Upper lobe of left lung (tissue), 6 donors: ENCODE measurements around the gene HNF4A. TPM values are rescaled to one million over a fixed set of nuclear protein-coding genes. Genes with fewer than 3 reads are reported as not detected.

Source experiments
- ATAC-seq, 2 donors: fragments of 200-7000 bp; cut with Tn5 transposase; one replicate each; pipeline ENCODE4 v1.9.1; 2022; ENCODE audit warnings: mild to moderate bottlenecking in 2 of 2, moderate library complexity in 2 of 2; ENCODE audit not compliant: low FRiP score in 2 of 2
- DNase-seq, 2 donors: peaks; one replicate each; pipeline ENCODE4 v3.0.0-alpha.2; 2019 to 2020
- H3K27ac ChIP-seq, 4 donors: fragments of 200-600 bp; sonication (generic); one replicate each; pipeline ENCODE4 v1.5.1; 2016 to 2019
- H3K27me3 ChIP-seq, 4 donors: fragments of 200-600 bp; sonication (generic); one replicate each; pipeline ENCODE4 v1.5.1; 2017 to 2019
- H3K36me3 ChIP-seq, 4 donors: fragments of 200-600 bp; sonication (generic); one replicate each; pipeline ENCODE4 v1.5.1; 2016 to 2019
- H3K4me1 ChIP-seq, 4 donors: fragments of 200-600 bp; sonication (generic); one replicate each; pipeline ENCODE4 v1.5.1; 2018 to 2019
- H3K4me3 ChIP-seq, 4 donors: fragments of 200-600 bp; sonication (generic); one replicate each; pipeline ENCODE4 v1.5.1; 2017 to 2019; ENCODE audit warnings: mild to moderate bottlenecking in 2 of 4, moderate library complexity in 1 of 4
- H3K9me3 ChIP-seq, 4 donors: fragments of 200-600 bp; sonication (generic); one replicate each; pipeline ENCODE4 v1.5.1; 2018 to 2019
- CTCF ChIP-seq, 6 experiments: fragments of 450-650 bp in 4 of 6; fragments of 200-600 bp in 2 of 6; sonication (generic) in 2 of 6; IDR thresholded peaks; one replicate each; pipeline ENCODE4 v1.5.1; 2016 to 2019; ENCODE audit warnings: antibody characterized with exemption in 6 of 6
- EP300 ChIP-seq, 4 donors: sonication (generic); formaldehyde crosslinking; IDR thresholded peaks; one replicate each; pipeline ENCODE4 v1.5.1; 2017; ENCODE audit warnings: antibody characterized with exemption in 4 of 4, control low read depth in 2 of 4
- POLR2A ChIP-seq, 4 donors: fragments of 450-650 bp; IDR thresholded peaks; one replicate each; pipeline ENCODE4 v1.5.1; 2016 to 2017; ENCODE audit warnings: antibody characterized with exemption in 4 of 4, mild to moderate bottlenecking in 2 of 4
- POLR2AphosphoS5 ChIP-seq, 2 donors: sonication (generic); formaldehyde crosslinking; IDR thresholded peaks; one replicate each; pipeline ENCODE4 v1.5.1; 2017; ENCODE audit warnings: antibody characterized with exemption in 2 of 2
- WGBS, 2 donors: methylation state at CpG; one replicate each; pipeline ENCODE4 v1.1.5; 2017 to 2018; 5-methylcytosine and 5-hydroxymethylcytosine counted together
- total RNA-seq, 6 donors: library from RNA; depleted of rRNA in 4 of 6; stranded (reverse); fragments of >200 nt in 4 of 6; gene quantifications; one replicate each; pipeline versions ENCODE4 v1.1.0 to v1.2.1, GENCODE V29; 2016 to 2021
- donor health status: DM: no; HTN: no; CAD: no; lungs with moderate emphysema.
- donor health status: DM: no; HTN: yes; CAD: no; lungs with severe emphysema.

The HNF4A gene
- total RNA-seq, result under 1 TPM in 4 of 6 donors, not detected in 2; under 0.01 to 0.74 (median 0.45) TPM

GRCh38 chr20:44355498-44356352 is at the start of gene HNF4A:
HNF4A (plus strand) TSS chr20:44355699; CDS start chr20:44355805, 106 bp downstream.
- TF ChIP-seq CTCF (IDR thresholded peaks at IDR 0.05) (no peak), EP300 (IDR thresholded peaks at IDR 0.05) (no peak), POLR2AphosphoS5 (IDR thresholded peaks at IDR 0.05) (no peak), POLR2A (IDR thresholded peaks at IDR 0.05) (no peak)
- no peaks in the 10 kb centered on the region for H3K36me3 ChIP-seq
- H3K27ac ChIP-seq, result no peak within 1 kb of the TSS
- H3K4me3 ChIP-seq, result peak within 1 kb of the TSS in 1 of 4 donors; percentile 6
- peaks cover 0 to 6% (median 0%) of the 10 kb centered on the region in 4 donors for H3K4me1 ChIP-seq
- no peaks in the 10 kb centered on the region for H3K9me3 ChIP-seq
- WGBS, 2 donors, result 68 to 73% methylated on average over 17 to 40 of the region's 40 CpGs
- no peak for ATAC-seq
- no peaks in the 10 kb centered on the region for H3K27me3 ChIP-seq
- peak in 1 of 2 donors; percentile 66 for DNase-seq

DNA sequence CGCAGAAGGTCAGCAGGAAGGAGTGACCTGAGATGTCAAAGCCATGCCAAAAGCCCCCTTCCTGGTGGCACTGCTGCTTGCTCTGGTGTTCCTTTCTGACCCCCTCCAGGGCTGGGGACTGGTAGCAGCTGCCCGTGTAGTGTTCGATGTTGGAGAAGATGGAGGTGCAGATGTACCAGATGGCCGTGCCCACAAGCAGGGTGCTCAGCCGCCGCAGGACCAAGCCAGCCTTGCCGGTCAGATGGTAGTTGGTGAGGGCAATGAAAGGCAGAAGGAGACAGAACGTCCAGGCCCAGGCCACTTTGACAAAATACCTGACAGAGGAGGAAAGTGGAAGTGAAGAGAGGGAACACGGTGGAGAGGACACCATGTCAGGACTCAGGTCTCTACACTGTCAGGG is 48.6 kb upstream of the HNF4A start:
- peak in 1 of 2 donors; percentile 52 for DNase-seq
- no peak for ATAC-seq
- H3K4me3 ChIP-seq, result no peak overlapping the region

DNA sequence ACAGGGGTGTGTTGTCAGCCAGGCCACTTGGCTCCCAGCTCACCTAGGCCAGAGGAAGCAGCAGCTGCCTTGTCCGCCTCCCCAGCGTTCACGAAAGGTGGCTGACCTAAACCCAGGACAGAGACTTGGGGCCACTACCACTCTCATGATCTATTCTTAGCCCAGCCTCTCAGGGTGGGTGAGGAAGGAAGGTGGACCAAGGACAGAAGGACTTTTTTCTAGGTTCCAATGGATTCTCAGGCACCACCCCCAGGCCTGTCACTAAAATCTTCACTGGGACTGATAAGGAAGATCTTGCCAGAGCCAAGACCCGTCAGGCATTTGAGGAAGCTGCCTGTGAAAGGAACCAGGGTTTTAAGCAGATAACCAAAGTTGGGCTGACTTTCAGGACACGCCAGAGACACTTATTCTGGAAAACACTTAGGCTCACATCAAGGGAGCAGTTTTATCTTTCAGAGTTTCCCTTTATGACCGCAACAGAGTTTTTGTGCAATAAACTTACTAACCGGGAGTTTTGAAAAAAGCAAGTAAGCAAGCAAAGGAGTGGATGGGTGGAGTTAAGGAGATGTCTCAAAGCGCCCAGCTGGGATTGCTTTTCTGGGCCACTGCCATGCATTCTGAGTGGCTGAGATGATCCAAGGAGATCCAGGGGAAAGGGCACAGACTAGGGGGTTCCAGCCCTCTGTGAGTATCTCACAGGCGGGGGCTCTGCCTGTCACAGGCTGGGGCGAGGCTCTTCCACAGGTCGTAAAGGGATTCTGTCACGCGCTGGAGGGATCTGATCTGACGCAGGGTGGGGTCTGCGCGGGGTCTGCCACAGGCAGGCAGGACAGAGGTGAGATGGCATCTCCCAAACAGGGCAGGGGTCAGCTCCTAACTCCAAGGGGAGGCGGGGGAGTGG is 45.5 kb upstream of the HNF4A start:
- peak; percentile 15 to 63 for ATAC-seq
- Histone ChIP-seq H3K4me1 (peaks cover 14 to 24% (median 17%) of the 10 kb centered on the region in 4 donors), H3K27me3 (no peaks in the 10 kb centered on the region), H3K4me3 (peak overlapping the region; percentile 81 to 96 (median 90)), H3K27ac (peak overlapping the region; percentile 62 to 87 (median 79)), H3K36me3 (peaks cover 0 to 9% (median 0%) of the 10 kb centered on the region in 4 donors), H3K9me3 (no peaks in the 10 kb centered on the region)
- TF ChIP-seq EP300 (IDR thresholded peaks at IDR 0.05), result no peak
- no peak for TF ChIP-seq POLR2A (IDR thresholded peaks at IDR 0.05)
- no peak for TF ChIP-seq CTCF (IDR thresholded peaks at IDR 0.05)
- no peak for TF ChIP-seq POLR2AphosphoS5 (IDR thresholded peaks at IDR 0.05)
- 30 to 31% methylated on average over 9 to 17 of the region's 17 CpGs for WGBS, 2 donors
- DNase-seq, result peak; percentile 26 to 46

More for the DNA sequence above, 48.6 kb upstream of the HNF4A start:
- peaks cover 0 to 9% (median 0%) of the 10 kb centered on the region in 4 donors for H3K36me3 ChIP-seq
- no peaks in the 10 kb centered on the region for H3K9me3 ChIP-seq
- H3K4me1 ChIP-seq, result peaks cover 14 to 35% (median 17%) of the 10 kb centered on the region in 4 donors
- TF ChIP-seq POLR2AphosphoS5 (IDR thresholded peaks at IDR 0.05) (no peak), EP300 (IDR thresholded peaks at IDR 0.05) (no peak), CTCF (IDR thresholded peaks at IDR 0.05) (no peak)
- no peak overlapping the region for H3K27ac ChIP-seq
- 92 to 93% methylated on average over 9 of the region's 9 CpGs for WGBS, 2 donors
- no peaks in the 10 kb centered on the region for H3K27me3 ChIP-seq

DNA sequence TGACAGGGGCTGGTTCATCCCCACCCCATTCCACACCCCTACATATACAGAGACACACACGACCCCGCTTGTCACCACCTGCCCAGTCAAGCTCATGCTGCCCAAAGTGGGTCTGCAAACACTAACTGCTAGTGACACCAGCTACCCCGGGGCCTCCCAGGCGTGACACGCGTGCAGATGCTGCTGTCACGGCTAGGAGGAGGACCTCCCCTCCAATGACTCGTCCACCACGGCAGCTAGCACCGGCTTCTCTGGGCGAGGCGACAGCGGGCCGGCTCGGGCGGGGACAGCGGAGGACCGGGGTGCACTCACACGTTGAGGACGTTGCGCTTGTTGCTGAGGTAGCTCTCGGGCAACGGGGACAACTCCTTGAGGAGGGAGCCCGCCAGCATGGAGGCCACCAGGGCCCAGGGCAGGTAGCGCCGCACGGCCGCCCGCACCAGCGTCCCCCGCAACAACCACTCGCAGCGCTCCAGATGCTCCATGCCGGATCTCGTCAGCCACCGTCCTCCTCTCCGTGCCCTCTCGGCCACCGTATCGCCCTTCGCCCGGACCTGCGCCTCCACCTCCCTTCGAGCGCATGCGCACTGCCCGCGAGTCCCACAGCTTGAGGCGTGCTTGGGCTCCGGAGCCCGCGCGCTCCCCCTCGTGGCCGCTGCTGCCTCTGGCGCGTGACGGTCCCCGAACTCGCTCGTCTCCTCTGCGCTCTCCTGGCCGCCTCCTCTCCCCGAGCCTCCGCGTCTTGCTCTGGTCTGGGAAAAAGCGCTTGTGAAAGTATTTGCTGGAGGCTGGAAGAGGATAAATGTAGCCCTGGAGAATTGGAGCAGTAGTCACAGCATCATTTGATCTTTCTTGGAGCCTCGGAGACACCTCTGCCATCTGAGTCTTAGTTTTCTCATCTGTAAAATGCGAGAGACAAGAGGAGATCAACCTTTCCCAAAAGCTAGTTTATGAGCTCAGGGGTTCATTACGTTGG is 44.5 kb upstream of the HNF4A start, which contains the start of gene FITM2:
FITM2 (minus strand) TSS at position 539 of the 976 bp plus-strand sequence; CDS start at position 485, 54 bp downstream.
- TF ChIP-seq POLR2A (IDR thresholded peaks at IDR 0.05), result peak in 2 of 4 donors; percentile 66 to 69
- peak; percentile 83 to 96 for TF ChIP-seq POLR2AphosphoS5 (IDR thresholded peaks at IDR 0.05)
- TF ChIP-seq CTCF (IDR thresholded peaks at IDR 0.05), result peak; percentile 96 to 99 (median 98)
- TF ChIP-seq EP300 (IDR thresholded peaks at IDR 0.05), result peak in 1 of 4 donors; percentile 60

More for the DNA sequence above, 44.5 kb upstream of the HNF4A start, which contains the start of gene FITM2:
- DNase-seq, result peak; percentile 99 to 100
- no peaks in the 10 kb centered on the region for H3K9me3 ChIP-seq
- peak within 1 kb of the TSS; percentile 81 to 96 (median 90) for H3K4me3 ChIP-seq
- peak; percentile 98 to 99 for ATAC-seq
- WGBS, 2 donors, result 2 to 7% methylated on average over 15 to 58 of the region's 70 CpGs
- H3K27ac ChIP-seq, result peak within 1 kb of the TSS; percentile 62 to 87 (median 79)
- peaks cover 14 to 24% (median 17%) of the 10 kb centered on the region in 4 donors for H3K4me1 ChIP-seq
- peaks cover 0 to 9% (median 0%) of the 10 kb centered on the region in 4 donors for H3K36me3 ChIP-seq
- no peaks in the 10 kb centered on the region for H3K27me3 ChIP-seq
